NB4 (cell line): ENCODE measurements around the gene TRRAP.

ENCODE experiments used
- DNase-seq: peaks from one replicate; pipeline ENCODE4 v3.0.0; 2010; ENCODE audit warnings: low read depth
- H3K4me3 ChIP-seq: one replicate; pipeline ENCODE4 v1.5.1; 2011; ENCODE audit warnings: mild to moderate bottlenecking, low read depth, low read length, moderate library complexity
- MAX ChIP-seq: IDR thresholded peaks from 2 replicates; pipeline ENCODE4 v1.6.1; 2011; ENCODE audit warnings: low read depth, low read length
- MYC ChIP-seq: IDR thresholded peaks from 2 replicates; pipeline ENCODE4 v1.6.1; 2011; ENCODE audit warnings: low read depth, low read length
- POLR2A ChIP-seq: IDR thresholded peaks from 2 replicates; pipeline ENCODE4 v1.6.1; 2011; ENCODE audit warnings: mild to moderate bottlenecking; ENCODE audit not compliant: insufficient read length; ENCODE audit errors: extremely low read depth
- TF ChIP-seq, protein P1 (sequence below): IDR thresholded peaks from one replicate; pipeline ENCODE4 v1.5.1; 2012; ENCODE audit warnings: low read depth, low read length

The TRRAP gene

DNA sequence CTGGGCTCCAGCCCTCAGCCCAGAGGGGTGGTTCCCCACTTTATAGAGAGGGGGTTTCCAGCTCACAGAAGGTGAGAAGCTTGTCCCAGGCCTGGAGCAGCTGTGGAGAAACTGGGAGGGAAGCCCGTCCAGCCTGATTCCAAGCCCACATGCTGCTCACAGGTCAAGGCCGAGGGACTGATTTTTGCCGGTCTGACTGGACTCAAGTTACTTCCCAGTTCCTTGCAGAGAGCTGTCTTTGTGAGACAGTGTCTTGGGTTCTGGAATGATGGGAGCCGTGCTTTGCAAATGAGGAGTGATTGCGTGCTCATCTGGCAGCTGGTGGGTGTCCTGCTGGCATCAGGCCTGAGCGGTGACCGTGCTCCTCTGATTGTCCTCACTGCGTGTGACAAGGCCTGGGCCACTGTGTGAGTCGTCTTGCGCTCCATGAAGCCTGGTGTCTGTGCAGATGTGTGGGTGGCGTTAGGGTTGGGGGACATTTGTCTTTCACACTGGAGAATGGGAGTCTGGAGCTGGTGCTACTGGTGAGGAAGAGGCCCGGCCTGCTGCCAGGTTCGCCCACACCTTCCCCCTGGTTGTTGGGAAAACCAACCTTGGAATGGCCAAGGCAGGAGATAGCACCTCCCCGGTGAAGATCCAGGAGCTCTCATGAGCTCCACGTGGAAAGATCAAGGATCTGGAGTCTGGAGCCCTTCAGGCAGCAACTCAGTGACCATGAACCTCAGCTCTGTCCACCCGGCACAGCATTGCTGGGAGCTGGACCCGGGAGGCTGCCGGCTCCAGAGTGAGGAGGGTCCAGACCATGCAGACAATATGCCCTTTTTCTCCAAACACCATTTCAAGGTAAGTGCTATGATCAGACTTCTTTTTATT, 136.0 kb downstream of the TRRAP start:
- no peak for DNase-seq
- TF ChIP-seq, protein P1, sequence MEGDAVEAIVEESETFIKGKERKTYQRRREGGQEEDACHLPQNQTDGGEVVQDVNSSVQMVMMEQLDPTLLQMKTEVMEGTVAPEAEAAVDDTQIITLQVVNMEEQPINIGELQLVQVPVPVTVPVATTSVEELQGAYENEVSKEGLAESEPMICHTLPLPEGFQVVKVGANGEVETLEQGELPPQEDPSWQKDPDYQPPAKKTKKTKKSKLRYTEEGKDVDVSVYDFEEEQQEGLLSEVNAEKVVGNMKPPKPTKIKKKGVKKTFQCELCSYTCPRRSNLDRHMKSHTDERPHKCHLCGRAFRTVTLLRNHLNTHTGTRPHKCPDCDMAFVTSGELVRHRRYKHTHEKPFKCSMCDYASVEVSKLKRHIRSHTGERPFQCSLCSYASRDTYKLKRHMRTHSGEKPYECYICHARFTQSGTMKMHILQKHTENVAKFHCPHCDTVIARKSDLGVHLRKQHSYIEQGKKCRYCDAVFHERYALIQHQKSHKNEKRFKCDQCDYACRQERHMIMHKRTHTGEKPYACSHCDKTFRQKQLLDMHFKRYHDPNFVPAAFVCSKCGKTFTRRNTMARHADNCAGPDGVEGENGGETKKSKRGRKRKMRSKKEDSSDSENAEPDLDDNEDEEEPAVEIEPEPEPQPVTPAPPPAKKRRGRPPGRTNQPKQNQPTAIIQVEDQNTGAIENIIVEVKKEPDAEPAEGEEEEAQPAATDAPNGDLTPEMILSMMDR = no peak
- no peak for TF ChIP-seq MYC
- no peak for TF ChIP-seq POLR2A
- TF ChIP-seq MAX = no peak
- no peak overlapping the region for H3K4me3 ChIP-seq

DNA sequence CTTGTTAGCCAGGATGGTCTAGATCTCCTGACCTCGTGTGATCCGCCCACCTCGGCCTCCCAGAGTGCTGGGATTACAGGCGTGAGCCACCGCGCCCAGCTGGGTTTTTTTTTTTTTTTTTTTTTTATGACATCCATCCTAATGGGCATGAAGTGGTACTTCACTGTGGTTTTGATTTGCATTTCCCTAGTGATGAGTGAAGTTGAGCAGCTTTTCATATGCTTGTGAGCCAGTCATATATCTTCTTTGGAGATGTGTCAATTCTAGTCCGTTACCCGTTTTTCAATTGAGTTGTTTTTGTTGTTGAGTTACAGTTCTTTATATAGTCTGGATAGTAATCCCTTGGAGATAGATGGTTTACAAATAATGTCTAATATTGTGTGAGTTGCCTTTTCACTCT, 137.9 kb downstream of the TRRAP start:
- no peak for TF ChIP-seq MYC
- TF ChIP-seq MAX = no peak
- TF ChIP-seq POLR2A = no peak
- TF ChIP-seq, protein P1 = no peak
- DNase-seq = no peak
- no peak overlapping the region for H3K4me3 ChIP-seq

DNA sequence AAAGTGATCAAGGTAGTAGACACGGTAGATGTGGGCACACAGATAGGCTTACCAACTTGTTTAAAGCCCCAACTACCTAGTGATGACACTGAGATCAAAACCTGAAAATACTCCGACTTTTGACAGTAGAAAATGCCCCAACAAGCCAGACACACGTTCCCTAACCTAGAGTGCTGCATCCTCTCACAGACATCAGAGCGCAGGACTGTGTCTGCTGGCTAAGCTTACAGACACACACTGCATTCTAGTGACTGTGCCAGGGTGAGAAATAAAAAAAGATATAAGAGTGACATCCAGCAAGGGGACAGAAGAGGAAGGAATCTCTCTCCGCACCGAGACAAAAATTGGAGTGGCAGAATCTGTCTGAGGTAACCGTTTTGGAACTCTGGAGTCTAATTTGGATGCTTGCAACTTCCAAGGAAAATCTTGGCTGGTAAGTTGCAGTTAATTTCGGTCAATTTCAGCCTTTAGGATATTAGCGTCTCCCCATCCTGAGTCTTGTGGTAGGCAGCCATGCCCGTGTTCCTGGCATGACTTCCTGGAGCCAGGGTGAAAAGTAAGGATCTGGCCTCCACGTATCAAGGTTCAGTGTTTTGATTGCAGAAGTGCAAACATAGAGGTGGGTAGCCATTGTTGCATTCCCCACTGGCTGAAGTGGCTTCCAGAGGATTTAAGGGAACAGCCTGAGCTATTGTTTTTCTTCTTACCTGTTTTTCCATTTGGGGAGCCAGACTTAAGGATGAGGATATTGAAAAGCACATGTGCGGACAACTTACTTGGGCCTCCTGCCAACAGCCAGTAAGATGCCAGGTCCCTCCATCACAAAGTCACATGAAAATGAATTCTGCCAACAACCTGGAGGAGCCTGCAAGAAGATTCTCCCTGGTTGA, 141.4 kb downstream of the TRRAP start:
- TF ChIP-seq POLR2A (no peak), MAX (no peak), MYC (no peak)
- TF ChIP-seq, protein P1 = no peak
- no peak overlapping the region for H3K4me3 ChIP-seq
- DNase-seq = no peak

DNA sequence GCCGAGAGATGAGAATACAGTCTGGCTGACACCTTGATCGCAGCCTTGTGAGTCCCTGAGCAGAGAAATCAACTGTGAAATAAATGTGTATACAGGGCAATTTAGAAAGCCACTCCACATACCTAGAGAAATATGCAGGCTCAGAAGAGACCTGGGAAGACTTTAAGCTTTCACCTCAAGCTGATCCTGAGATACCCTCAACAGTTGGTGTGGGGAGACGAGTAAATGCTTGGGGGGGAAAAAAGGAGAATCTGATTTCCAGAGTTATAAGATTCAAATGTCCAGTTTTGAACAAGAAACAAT, 142.0 kb downstream of the TRRAP start:
- TF ChIP-seq MAX (no peak), MYC (no peak), POLR2A (no peak)
- TF ChIP-seq, protein P1 = no peak
- no peak for DNase-seq
- H3K4me3 ChIP-seq = no peak overlapping the region

DNA sequence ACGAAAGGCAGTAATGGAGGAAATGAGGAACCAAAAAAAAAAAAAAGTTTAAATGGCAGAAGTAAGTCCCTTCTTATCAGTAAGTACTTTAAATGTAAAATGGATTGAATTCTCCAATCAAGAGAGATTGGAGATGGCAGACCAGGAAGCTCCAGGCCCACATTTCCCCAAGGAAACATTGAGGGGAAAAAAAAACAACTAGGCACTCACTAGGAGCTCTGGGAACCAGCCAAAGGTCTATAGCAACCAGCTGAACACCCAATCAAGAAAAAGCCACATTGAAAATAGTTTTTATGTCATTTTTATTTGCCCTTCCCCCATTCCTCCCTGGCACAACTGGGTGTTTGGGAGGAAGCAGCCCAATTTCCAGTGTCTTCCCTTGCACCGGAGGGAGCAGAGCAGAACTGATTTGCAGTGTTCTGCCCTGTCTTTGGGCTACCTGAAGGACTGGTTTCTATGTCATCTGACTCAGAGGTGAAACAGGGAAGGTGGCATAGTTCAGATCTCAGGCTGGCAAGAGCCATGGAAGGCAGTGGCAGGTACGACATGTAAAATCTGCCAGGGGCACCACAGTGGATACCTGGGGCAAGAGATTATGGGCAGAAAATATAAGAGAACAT, 143.7 kb downstream of the TRRAP start:
- no peak for DNase-seq
- H3K4me3 ChIP-seq = no peak overlapping the region
- no peak for TF ChIP-seq POLR2A
- no peak for TF ChIP-seq MAX
- no peak for TF ChIP-seq MYC
- TF ChIP-seq, protein P1 = no peak
